HG02623 (cell line): ENCODE measurements around the gene NXN.
"Not testable (repeated sequence)": the region's sequence is repeated elsewhere in the genome, so short reads cannot be mapped to it uniquely, and the experiment has no call there.

Source experiments
- ATAC-seq: cut with Tn5 transposase; IDR thresholded peaks from one replicate; pipeline ENCODE4 v1.9.1; 2021; ENCODE audit warnings: moderate library complexity; ENCODE audit not compliant: unreplicated experiment

The NXN gene

GRCh38 chr17:981292-981658 is 1.7 kb upstream of the NXN start:
- ATAC-seq, result no peak

DNA sequence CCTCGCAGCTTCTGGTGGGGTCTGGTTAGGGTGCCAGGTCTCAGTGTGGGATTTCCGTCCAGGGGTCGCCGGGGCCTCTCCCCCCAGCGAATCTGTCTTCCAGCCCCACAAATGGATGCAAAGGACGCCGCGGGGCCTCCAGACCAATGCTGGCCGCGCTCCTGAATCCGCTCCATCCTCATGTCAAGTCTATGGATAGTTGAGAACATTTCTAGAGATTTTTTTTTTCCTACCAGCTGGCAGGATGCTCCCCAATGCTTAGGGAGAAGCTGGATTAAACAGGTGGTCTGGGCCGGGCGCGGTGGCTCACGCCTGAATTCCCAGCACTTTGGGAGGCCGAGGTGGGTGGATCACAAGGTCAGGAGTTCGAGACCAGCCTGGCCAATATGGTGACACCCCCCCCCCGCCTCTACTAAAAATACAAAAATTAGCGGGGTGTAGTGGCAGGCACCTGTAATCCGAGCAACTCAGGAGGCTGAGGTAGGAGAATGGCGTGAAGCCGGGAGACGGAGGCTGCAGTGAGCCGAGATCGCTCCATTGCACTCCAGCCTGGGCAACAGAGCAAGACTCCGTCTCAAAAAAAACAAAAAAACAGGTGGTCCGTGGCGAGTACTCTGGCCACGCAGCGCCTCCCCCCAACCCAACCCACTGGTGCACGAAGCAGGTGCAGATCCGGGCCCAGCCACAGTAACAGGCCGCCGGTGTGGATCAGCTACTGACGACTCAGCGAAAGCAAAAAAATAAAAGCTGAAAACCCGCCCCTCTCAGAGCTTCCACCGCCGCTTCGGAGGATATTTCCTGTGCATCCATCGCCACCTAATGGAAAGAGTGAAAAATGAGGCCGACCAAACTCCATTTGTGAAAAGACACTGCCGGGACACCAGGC is 1.1 kb upstream of the NXN start:
- ATAC-seq, result no peak

GRCh38 chr17:979212-979538 is 401 bp downstream of the NXN start:
- peak; percentile 21 for ATAC-seq

- no peak for ATAC-seq
Observed at GRCh38 chr17:978103-979093, 1.2 kb downstream of the NXN start.

DNA sequence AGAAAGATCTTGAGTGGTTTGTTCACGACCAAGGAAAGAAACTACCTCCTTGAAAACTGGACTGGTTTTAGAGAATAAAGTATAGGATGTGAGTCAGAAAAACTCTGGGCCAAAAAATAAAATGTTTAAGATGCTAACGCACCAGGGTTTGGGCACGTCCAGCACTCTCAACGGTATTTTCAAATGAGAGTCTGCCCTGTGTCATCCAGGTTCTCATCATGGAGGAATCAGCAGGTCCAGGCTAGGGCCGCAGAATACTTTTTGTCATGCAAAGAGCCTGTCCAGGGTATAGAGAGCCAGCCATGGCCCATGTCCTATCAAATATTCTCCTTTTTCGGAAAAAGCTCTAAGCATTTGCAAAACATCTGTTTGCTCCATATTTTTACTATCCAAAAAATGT is 2.4 kb downstream of the NXN start:
- ATAC-seq, result no peak

GRCh38 chr17:976312-976711 is 3.3 kb downstream of the NXN start:
- no peak for ATAC-seq

DNA sequence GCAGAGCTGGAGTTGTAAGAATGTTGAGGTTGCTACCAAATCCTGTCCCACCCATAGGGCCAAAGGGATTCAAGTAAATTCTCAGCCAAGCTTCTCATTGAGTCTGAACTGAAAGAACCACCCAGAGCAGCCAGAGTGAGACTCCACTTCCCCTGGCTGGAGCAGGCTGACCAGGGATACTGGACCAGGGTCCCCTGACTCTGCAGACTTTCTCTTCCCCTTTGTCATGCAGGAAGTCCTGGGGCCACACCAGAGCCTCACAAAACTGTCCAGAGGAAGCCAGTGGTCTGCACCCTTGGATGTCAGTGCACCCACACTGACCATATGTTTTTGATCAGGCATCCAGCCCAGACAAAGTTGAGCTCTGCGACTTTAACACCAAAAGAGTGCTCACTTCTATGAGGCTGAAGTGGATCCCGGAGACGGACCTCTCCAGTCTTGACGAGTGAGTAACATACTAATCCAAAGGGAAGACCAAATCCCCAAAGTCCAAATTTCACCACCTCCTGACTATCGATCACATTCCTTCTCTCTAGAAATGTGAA is 4.1 kb downstream of the NXN start:
- no peak for ATAC-seq

- not testable (repeated sequence) for ATAC-seq
Observed at GRCh38 chr17:974778-975177, 4.8 kb downstream of the NXN start.

- no peak for ATAC-seq
Observed at GRCh38 chr17:973053-973452, 6.5 kb downstream of the NXN start.

DNA sequence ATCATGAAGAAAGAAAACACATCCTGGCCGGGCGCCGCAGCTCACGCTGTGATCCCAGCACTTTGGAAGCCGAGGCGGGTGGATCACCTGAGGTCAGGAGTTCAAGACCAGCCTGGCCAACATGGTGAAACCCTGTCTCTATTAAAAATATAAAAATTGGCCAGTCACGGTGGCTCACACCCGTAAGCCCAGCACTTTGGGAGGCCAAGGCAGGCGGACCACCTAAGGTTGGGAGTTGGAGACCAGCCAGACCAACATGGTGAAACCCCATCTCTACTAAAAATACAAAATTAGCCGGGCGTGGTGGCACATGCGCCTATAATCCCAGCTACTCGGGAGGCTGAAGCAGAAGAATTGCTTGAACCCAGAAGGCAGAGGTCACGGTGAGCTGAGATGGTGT is 7.7 kb downstream of the NXN start:
- ATAC-seq, result not testable (repeated sequence)

DNA sequence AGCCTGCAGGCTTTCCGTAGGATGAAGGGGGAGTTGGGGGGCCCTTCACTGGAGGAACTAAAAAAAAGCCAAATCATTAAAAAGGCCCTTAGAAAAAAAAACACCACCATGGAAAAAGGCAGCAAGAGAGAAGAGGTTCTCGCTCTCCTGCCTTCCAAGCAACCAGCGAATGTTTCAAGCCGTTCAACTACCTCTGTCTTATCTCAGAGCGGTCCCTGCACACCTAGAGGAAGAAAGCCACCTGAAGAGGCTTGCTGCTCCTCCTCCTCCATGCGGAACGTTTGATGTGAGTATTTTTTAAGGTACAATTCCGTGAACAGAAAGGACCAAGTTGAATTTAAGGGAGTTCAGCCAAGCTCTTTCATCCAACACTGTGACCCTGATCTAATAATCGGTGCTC is 9.2 kb downstream of the NXN start:
- no peak for ATAC-seq

- ATAC-seq, result no peak
Observed at GRCh38 chr17:969811-970355, 9.7 kb downstream of the NXN start.

GRCh38 chr17:968812-969730 is 10.5 kb downstream of the NXN start:
- ATAC-seq, result no peak

- ATAC-seq, result no peak
Observed at GRCh38 chr17:967122-967521, 12.5 kb downstream of the NXN start.

GRCh38 chr17:965311-965989 is 14.1 kb downstream of the NXN start:
- no peak for ATAC-seq

DNA sequence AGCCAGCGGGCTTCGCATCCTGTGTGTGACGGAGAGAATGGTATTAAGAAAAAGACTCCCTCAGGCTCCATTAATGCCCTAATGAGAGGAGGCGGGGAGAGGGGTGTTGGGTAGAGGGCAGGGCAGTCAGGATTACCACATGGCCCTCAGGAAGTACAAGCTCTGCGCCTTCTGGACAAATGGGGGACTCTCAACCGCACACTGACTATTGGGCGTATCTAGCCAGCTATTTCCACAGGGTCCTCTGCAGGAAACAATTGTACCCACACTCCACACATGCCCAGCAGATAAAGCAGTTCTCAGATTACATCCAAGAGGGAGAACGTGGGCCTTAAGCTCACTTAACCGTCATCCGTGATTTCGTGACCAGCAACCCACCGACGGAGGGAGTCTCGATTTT is 14.7 kb downstream of the NXN start:
- no peak for ATAC-seq

- ATAC-seq, result no peak
Observed at GRCh38 chr17:962670-963069, 16.9 kb downstream of the NXN start.

- no peak for ATAC-seq
Observed at GRCh38 chr17:962166-962565, 17.4 kb downstream of the NXN start.

DNA sequence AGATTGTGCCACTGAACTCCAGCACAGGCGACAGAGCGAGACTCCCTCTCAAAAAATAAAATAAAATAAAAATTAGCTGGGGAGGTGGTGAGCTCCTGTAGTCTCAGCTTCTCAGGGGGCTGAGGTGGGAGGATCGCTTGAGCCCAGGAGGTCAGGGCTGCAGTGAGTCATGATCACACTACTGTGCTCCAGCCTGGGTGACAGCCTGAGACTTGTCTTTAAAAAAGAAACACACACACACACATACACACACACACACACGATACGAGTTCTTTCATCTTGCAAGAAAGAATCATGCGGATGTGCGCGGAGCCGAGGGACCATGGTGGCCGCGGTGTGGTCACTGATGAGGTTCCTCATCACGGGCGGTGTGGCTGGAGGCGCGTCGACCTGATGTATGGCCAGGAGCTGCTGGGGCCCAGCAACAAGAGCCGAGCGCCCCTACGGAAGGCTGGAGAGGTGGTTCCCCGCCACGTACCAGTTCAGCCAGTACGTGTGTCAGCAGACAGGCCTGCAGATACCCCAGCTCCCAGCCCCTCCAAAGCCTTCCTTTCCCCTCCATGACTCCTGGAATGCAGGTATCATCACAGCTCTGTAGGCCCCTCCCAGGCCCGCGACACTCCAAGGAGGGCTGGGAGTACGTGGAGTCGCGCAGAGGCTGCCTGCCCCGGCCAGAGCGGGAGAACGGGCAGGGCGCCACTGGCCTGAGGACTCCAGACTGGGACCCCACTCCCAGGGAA is 20.7 kb downstream of the NXN start:
- no peak for ATAC-seq
